GM13976 (cell line): ENCODE data around the gene ARSB.

ENCODE experiments used
- DNase-seq: peaks from one replicate; pipeline ENCODE4 v3.0.0; 2012; ENCODE audit warnings: low spot score
- CTCF ChIP-seq: IDR thresholded peaks from 2 replicates; pipeline ENCODE4 v1.5.1; 2012; ENCODE audit warnings: borderline replicate concordance, mild to moderate bottlenecking; ENCODE audit not compliant: insufficient read depth; ENCODE audit errors: extremely low read depth, missing control alignments, control extremely low read depth
- in situ Hi-C: fragments of 300-500 bp; cut with MboI; formaldehyde crosslinking; loops from one replicate; pipeline ENCODE4 v1.12.0; 2022; ENCODE audit warnings: low sequenced_read_pairs, mixed read lengths, inconsistent platforms; ENCODE audit not compliant: unreplicated experiment

Gene ARSB

GRCh38 chr5:78756858-78757257 is 228.3 kb downstream of the ARSB start:
- in situ Hi-C loops: no loop called here
- DNase-seq: no peak
- no peak for TF ChIP-seq CTCF

- DNase-seq: no peak
- in situ Hi-C loops: no loop called here
- no peak for TF ChIP-seq CTCF
Observed at GRCh38 chr5:78755822-78756429, 229.2 kb downstream of the ARSB start.

GRCh38 chr5:78754655-78755054 is 230.5 kb downstream of the ARSB start:
- TF ChIP-seq CTCF: no peak
- in situ Hi-C loops: no loop called here
- no peak for DNase-seq

- DNase-seq: no peak
- no peak for TF ChIP-seq CTCF
- in situ Hi-C loops: no loop called here
Observed at GRCh38 chr5:78753093-78753531, 232.0 kb downstream of the ARSB start.

- TF ChIP-seq CTCF: no peak
- DNase-seq: no peak
- in situ Hi-C loops: no loop called here
Observed at GRCh38 chr5:78751872-78752271, 233.2 kb downstream of the ARSB start.

GRCh38 chr5:78750281-78750680 is 234.8 kb downstream of the ARSB start:
- DNase-seq: no peak
- in situ Hi-C loops: no loop called here
- TF ChIP-seq CTCF: no peak
